GM18858 (cell line): ENCODE measurements around the gene DDX51.
"Not testable (repeated sequence)": the region's sequence is repeated elsewhere in the genome, so short reads cannot be mapped to it uniquely, and the experiment has no call there.

Experiments
- ATAC-seq: cut with Tn5 transposase; IDR thresholded peaks from one replicate; pipeline ENCODE4 v1.9.1; 2021; ENCODE audit not compliant: unreplicated experiment

The DDX51 gene

GRCh38 chr12:132141976-132142678, 2.0 kb downstream of the DDX51 start:
- no peak for ATAC-seq

- ATAC-seq, result no peak
Measured at GRCh38 chr12:132140918-132141841, 2.9 kb downstream of the DDX51 start.

- ATAC-seq, result no peak
Measured at GRCh38 chr12:132140501-132140900, 3.6 kb downstream of the DDX51 start.

GRCh38 chr12:132139912-132140311, 4.2 kb downstream of the DDX51 start:
- no peak for ATAC-seq

GRCh38 chr12:132138941-132139871, 4.9 kb downstream of the DDX51 start:
- ATAC-seq, result no peak

- ATAC-seq, result no peak
Measured at GRCh38 chr12:132137483-132138125, 6.5 kb downstream of the DDX51 start.

GRCh38 chr12:132136226-132136625, 7.9 kb downstream of the DDX51 start:
- not testable (repeated sequence) for ATAC-seq

GRCh38 chr12:132134653-132135183, 9.4 kb downstream of the DDX51 start:
- not testable (repeated sequence) for ATAC-seq

GRCh38 chr12:132133952-132134652, 10.0 kb downstream of the DDX51 start:
- ATAC-seq, result no peak

- ATAC-seq, result no peak
Measured at GRCh38 chr12:132132609-132133430, 11.3 kb downstream of the DDX51 start.

- ATAC-seq, result no peak
Measured at GRCh38 chr12:132131952-132132351, 12.2 kb downstream of the DDX51 start.

- ATAC-seq, result no peak
Measured at GRCh38 chr12:132131229-132131628, 12.9 kb downstream of the DDX51 start.

- no peak for ATAC-seq
Measured at GRCh38 chr12:132130690-132131089, 13.4 kb downstream of the DDX51 start.

GRCh38 chr12:132129007-132129406, 15.1 kb downstream of the DDX51 start:
- ATAC-seq, result no peak

- ATAC-seq, result no peak
Measured at GRCh38 chr12:132127041-132127440, 17.1 kb downstream of the DDX51 start.

- no peak for ATAC-seq
Measured at GRCh38 chr12:132125736-132126135, 18.4 kb downstream of the DDX51 start.

- no peak for ATAC-seq
Measured at GRCh38 chr12:132124766-132125425, 19.2 kb downstream of the DDX51 start.
